Left ventricle myocardium inferior (tissue), 1 donor: ENCODE measurements around the gene TIFAB. TPM values are rescaled to one million over a fixed set of nuclear protein-coding genes. Genes with fewer than 3 reads are reported as not detected.

ENCODE experiments used
- DNase-seq: peaks from one replicate; pipeline ENCODE4 v3.0.0-alpha.2; 2020
- H3K27ac ChIP-seq: fragments of 200-600 bp; replicated peaks from 2 replicates; pipeline ENCODE4 v1.8.0; 2021
- H3K27me3 ChIP-seq: fragments of 200-600 bp; 2 replicates; pipeline ENCODE4 v1.8.0; 2021; ENCODE audit warnings: low read depth
- H3K36me3 ChIP-seq: fragments of 200-600 bp; 2 replicates; pipeline ENCODE4 v1.8.0; 2021
- H3K4me1 ChIP-seq: fragments of 200-600 bp; 2 replicates; pipeline ENCODE4 v1.8.0; 2021
- H3K4me3 ChIP-seq: fragments of 200-600 bp; 2 replicates; pipeline ENCODE4 v1.8.0; 2021; ENCODE audit warnings: mild to moderate bottlenecking, moderate library complexity
- H3K9me3 ChIP-seq: fragments of 200-600 bp; replicated peaks from 2 replicates; pipeline ENCODE4 v1.8.0; 2021
- intact Hi-C: fragments of 100-400 bp; cut with micrococcal nuclease; formaldehyde crosslinking; loops from one replicate; pipeline ENCODE4 v1.11.0; 2022
- total RNA-seq: library from RNA; stranded (reverse); fragmentation: NEBNext Ultra II Directional; extraction: Animal tissue kit (Norgen Biotek cat#: 25700); gene quantifications from one replicate; pipeline ENCODE4 v1.2.1, GENCODE V29; 2021
- TF ChIP-seq, protein P1 (sequence below): fragments of 200-600 bp; IDR thresholded peaks from 2 replicates; pipeline ENCODE4 v1.8.0; 2021; ENCODE audit warnings: antibody characterized with exemption, mild to moderate bottlenecking, borderline replicate concordance
- donor health status: DM: no; HTN: yes; CAD: no; lungs with severe emphysema.

The TIFAB gene
- total RNA-seq, 1 donor from 2014 or later: not detected

DNA sequence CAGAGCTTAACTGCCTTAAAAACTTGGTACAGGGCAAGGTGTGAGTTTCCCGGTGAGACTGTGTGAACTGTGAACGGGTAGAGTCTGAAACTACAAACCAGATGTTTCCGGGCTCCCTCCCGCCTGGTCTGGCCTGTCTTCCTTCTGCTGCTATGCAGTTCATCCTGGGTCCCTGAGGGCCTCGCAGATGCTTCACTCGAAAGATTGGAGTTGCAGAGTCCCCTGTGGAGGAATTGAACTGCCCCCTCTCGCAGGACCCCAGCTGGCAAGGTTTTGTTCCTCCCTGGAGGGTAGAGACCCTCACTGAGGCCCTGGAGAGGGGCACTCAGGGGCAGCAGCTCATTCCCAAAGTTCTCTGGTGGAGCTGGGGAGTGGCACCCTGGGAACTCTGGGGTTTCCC is 5.5 kb downstream of the TIFAB start:
- TF ChIP-seq, protein P1, sequence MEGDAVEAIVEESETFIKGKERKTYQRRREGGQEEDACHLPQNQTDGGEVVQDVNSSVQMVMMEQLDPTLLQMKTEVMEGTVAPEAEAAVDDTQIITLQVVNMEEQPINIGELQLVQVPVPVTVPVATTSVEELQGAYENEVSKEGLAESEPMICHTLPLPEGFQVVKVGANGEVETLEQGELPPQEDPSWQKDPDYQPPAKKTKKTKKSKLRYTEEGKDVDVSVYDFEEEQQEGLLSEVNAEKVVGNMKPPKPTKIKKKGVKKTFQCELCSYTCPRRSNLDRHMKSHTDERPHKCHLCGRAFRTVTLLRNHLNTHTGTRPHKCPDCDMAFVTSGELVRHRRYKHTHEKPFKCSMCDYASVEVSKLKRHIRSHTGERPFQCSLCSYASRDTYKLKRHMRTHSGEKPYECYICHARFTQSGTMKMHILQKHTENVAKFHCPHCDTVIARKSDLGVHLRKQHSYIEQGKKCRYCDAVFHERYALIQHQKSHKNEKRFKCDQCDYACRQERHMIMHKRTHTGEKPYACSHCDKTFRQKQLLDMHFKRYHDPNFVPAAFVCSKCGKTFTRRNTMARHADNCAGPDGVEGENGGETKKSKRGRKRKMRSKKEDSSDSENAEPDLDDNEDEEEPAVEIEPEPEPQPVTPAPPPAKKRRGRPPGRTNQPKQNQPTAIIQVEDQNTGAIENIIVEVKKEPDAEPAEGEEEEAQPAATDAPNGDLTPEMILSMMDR: no peak
- Histone ChIP-seq H3K27ac (no peak overlapping the region), H3K27me3 (peaks cover 36% of the 10 kb centered on the region), H3K4me3 (no peak overlapping the region), H3K36me3 (no peaks in the 10 kb centered on the region), H3K9me3 (no peaks in the 10 kb centered on the region), H3K4me1 (peaks cover 9% of the 10 kb centered on the region)
- DNase-seq: no peak
- intact Hi-C loops: no loop called here

DNA sequence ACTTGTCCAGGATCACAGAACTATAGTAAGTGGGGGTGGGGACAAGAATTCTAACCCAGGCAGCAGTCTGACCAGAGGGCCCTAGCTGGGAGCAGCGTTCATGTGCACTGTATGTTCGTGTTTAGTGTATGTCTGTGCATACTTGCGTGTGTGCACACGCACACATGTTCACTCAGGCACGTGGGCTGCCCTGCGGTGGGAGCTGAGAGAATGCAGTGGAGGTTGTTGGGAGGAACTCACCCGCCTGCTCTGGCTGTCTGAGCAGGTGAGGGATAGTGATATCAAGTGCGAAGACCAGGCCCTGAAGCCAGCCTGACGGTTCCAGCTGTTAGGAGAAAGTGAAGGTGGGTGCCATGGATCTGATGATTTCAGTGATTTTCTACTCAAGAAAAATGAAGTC is 5.9 kb downstream of the TIFAB start:
- Histone ChIP-seq H3K9me3 (no peaks in the 10 kb centered on the region), H3K4me3 (no peak overlapping the region), H3K36me3 (no peaks in the 10 kb centered on the region), H3K27ac (no peak overlapping the region), H3K4me1 (peaks cover 9% of the 10 kb centered on the region), H3K27me3 (peaks cover 32% of the 10 kb centered on the region)
- intact Hi-C loops: no loop called here
- TF ChIP-seq, protein P1: no peak
- DNase-seq: no peak

DNA sequence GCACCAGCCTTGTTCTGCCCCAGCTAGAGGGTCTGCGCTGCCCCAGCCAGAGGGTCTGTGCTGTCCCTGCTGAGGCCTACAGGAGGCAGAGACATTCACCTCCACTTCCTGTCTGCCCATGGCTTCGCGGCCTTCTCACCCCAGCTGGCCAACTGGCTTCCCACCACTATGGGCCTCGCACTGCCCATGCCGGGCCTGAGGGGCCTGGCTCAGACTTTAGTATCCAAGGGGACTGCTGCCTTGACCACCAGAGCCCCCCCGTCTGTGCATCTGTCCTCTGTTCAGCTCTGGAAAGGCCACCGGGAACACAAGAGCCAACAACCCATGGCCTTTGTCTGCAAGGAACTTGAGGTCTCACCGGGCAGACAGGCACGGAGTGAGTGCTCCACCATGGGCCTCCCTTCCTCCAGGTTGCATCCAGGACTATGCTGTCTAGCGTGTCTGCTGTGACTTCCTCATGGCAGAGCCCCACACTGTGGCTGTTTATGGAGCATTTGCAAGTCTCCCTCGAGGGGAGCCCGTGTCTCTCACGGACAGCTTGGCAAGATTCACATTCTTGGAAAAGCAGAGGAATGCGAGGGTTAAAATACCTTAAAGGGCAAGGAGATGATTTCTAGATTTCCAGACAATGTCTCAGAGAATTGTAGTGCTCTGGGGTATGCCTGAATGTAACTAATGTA is 6.7 kb downstream of the TIFAB start:
- intact Hi-C loops: no loop called here
- peaks cover 9% of the 10 kb centered on the region for H3K4me1 ChIP-seq
- H3K27me3 ChIP-seq: peaks cover 26% of the 10 kb centered on the region
- H3K36me3 ChIP-seq: no peaks in the 10 kb centered on the region
- no peak for DNase-seq
- no peak overlapping the region for H3K4me3 ChIP-seq
- TF ChIP-seq, protein P1: no peak
- H3K27ac ChIP-seq: no peak overlapping the region
- no peaks in the 10 kb centered on the region for H3K9me3 ChIP-seq

DNA sequence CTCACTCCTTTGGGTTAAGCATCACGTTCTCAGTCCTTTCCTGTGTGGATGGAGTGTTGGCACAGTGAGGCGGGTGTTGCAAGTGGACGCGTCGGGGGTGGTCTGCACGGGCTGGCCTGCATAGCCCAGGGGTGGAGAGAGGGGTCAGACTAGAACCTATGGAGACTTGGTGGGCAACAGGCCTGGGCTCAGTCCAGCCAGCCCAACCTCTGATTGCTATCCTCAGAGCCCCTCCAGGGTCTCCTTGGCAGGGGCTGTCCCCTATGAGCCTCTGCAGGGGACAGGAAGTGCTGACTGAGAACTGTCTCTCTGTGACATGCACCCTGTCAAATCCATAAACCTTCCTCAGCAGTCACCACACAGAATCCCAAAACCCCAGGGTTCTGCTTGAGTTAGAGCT is 7.3 kb downstream of the TIFAB start:
- no peak for DNase-seq
- Histone ChIP-seq H3K27me3 (peaks cover 25% of the 10 kb centered on the region), H3K4me1 (peaks cover 9% of the 10 kb centered on the region), H3K36me3 (no peaks in the 10 kb centered on the region), H3K9me3 (no peaks in the 10 kb centered on the region), H3K4me3 (no peak overlapping the region), H3K27ac (no peak overlapping the region)
- TF ChIP-seq, protein P1: no peak
- intact Hi-C loops: no loop called here

DNA sequence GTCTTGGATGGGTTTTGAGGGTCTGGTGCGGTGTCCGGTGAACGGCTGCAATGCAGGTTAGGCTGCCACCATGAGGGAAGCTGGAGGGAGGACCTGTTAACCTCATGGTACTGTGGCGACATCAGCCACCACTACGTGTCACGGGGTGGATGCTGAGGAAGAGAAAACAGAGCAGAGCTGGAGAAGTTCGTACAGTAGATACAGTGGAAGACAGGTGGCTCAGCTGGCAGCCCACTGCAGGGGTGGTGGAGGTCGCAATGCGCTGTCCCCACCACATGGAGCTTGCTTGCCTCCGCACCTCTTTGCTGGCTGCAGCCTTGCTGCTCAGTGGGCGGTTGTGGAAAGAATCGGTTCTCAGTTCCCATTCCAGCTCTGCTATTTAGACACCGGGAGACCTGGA is 7.8 kb downstream of the TIFAB start:
- Histone ChIP-seq H3K36me3 (no peaks in the 10 kb centered on the region), H3K27me3 (peaks cover 20% of the 10 kb centered on the region), H3K4me1 (peaks cover 9% of the 10 kb centered on the region), H3K9me3 (no peaks in the 10 kb centered on the region), H3K4me3 (no peak overlapping the region), H3K27ac (no peak overlapping the region)
- DNase-seq: no peak
- TF ChIP-seq, protein P1: no peak
- intact Hi-C loops: no loop called here
